ENCODE measurements around the gene CACNA1A.
A peak's percentile ranks its signal among the peaks of the same experiment; 100 is the strongest.
"Not testable (repeated sequence)": the region's sequence is repeated elsewhere in the genome, so short reads cannot be mapped to it uniquely, and the experiment has no call there.

The CACNA1A gene

DNA sequence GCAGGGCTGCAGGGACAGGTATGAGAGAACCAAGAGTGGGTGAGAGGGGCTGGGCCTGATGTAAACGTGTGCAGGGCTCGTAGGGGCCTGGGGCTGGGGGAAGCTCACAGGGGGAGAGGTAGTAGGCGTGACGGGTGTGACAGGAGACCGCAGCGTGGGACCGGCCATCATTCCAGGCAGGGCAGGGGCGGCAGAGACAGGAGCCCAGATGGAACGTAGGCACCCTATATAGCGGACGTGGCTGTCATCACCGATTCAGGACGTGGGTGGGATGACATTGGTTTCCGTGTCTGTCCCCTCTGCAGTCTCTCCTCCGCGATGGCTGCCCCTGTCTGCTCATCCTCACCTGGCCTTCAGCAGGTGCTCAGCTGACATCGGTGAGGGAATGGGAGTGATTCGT is 307.6 kb downstream of the CACNA1A start:
- no peak for DNase-seq (ENCODE audit: low spot score)

DNA sequence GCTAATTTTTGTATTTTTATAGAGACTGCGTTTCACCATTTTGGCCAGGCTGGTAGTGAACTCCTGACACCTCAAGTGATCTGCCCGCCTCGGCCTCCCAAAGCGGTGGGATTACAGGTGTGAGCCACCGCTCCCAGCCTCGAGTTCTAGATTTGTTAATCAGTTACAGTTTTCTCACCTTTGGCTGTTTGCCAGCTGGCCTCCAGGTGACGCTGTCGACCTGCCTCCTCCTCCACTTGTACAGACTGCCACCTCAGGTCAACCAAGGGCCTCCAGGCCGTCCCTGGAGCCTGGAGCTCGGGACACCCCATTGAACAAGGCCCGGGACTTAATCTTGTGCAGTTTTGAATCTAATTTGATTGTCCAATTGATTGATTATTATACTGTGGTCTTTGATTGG is 310.6 kb downstream of the CACNA1A start:
- no peak for DNase-seq (ENCODE audit: low spot score)

DNA sequence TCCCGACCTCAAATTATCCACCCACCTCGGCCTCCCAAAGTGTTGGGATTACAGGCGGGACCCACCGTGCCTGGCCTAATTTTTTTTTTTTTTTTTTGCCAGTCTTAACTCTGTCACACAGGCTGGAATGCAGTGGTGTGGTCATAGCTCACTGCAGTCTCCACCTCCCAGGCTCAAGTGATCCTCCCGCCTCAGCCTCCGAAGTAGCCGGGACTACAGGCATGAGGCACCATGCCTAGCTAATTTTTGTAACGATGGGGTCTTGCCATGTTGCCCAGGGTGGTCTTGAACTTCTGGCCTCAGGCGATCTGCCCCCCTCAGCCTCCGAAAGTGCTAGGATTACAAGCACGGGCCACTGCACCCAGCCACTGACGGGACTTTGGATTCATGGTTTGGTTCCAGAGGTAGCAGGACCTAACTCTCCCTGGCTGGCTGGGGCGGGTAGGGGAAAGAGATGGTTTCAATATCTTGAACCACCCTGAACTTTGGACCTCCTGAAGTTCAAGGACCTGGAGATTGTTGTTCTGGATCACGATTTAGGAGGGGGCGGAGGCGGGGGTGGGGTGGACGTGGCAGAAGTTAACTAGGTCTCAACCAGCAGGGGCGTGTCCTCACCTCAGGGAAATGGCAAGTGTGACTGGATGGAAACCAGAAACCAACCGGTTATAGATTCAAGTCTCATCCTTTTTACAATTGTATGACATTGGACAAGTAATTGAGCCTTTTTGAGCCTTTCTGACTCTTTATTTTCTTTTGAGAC is 315.3 kb downstream of the CACNA1A start:
- DNase-seq (ENCODE audit: low spot score): no peak

DNA sequence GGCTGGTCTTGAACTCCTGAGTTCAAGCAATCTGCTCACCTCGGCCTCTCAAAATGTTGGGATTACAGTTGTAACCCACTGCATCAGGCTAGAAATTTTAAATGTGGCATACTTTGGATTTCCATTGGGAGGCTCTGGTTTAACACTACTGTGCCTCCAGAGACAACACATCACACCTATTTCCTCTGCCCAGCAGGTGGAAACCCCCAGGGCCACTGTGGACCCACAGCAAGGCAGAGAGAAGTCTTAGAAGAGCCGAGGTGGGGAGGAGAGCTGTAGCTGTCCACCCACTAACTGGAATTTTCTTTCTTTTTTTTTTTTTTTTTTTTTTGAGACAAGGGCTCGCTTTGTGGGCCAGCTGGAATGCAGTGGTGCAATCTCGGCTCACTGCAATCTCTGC is 316.7 kb downstream of the CACNA1A start:
- no peak for DNase-seq (ENCODE audit: low spot score)

DNA sequence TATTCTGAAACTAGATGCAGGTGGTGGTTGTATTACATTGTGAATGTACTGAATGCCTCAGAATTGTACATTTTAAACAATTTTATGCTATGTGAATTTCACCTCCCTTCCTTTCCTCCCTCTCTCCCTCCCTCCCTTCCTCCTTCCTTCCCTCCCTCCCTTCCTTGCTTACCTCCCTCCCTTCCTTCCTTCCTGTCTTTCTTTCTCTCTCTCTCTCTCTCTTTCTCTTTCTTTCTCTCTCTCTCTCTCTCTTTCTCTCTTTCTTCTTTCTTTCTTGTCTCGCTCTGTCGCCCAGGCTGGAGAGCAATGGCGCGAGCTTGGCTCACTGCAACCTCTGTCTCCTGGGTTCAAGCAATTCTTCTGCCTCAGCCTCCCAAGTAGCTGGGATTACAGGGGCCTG is 318.9 kb downstream of the CACNA1A start:
- DNase-seq (ENCODE audit: low spot score): no peak

DNA sequence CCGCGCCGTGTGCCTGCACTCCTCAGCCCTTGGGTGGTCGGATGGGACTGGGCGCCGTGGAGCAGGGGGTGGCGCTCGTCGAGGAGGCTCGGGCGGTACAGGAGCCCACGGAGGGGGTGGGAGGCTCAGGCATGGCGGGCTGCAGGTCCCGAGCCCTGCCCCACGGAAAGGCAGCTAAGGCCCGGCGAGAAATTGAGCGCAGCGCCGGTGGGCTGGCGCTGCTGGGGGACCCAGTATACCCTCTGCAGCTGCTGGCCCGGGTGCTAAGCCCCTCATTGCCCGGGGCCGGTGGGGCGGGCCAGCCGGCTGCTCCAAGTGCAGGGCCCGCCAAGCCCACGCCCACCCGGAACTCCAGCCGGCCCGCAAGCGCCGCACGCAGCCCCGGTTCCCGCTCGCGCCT is 319.6 kb downstream of the CACNA1A start:
- not testable (repeated sequence) for DNase-seq (ENCODE audit: low spot score)

DNA sequence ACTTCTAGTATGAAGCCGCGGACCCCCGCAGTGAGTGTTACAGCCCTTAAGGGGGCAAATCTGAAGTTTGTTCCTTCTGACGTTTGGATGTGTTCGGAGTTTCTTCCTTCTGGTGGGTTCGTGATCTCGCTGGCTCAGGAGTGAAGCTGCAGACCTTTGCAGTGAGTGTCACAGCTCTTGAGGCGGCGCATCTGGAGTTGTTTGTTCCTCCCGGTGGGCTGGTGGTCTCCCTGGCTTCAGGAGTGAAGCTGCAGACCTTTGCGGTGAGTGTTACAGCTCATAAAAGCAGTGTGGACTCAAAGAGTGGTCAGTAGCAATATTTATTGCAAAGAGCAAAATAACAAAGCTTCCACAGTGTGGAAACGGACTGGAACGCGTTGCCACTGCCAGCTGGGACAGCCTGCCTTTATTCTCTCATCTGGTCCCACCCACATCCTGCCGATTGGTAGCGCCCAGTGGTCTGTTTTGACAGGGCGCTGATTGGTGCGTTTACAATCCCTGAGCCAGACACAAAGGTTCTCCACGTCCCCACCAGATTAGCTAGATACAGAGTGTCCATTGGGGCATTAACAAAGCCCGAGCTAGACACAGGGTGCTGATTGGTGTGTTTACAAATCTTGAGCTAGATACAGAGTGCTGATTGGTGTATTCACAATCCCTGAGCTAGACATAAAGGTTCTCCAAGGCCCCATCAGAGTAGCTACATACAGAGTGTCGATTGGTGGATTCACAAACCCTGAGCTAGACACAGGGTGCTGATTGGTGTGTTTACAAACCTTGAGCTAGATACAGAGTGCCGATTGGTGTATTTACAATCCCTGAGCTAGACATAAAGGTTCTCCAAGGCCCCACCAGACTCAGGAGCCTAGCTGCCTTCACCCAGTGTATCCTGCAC is 320.3 kb downstream of the CACNA1A start:
- not testable (repeated sequence) for DNase-seq (ENCODE audit: low spot score)

DNA sequence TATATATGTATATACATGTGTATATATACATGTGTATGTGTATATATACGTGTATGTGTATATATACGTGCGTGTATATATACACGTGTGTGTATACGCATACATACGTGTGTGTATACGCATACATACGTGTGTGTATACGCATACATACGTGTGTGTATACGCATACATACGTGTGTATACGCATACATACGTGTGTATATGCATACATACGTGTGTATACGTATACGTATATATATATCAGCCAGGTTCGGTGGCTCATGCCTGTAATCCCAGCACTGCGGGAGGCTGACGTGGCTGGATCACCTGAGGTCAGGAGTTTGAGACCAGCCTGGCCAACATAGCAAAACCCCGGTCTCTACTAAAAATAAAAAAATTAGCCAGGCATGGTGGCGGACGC is 321.4 kb downstream of the CACNA1A start:
- not testable (repeated sequence) for DNase-seq (ENCODE audit: low spot score)

DNA sequence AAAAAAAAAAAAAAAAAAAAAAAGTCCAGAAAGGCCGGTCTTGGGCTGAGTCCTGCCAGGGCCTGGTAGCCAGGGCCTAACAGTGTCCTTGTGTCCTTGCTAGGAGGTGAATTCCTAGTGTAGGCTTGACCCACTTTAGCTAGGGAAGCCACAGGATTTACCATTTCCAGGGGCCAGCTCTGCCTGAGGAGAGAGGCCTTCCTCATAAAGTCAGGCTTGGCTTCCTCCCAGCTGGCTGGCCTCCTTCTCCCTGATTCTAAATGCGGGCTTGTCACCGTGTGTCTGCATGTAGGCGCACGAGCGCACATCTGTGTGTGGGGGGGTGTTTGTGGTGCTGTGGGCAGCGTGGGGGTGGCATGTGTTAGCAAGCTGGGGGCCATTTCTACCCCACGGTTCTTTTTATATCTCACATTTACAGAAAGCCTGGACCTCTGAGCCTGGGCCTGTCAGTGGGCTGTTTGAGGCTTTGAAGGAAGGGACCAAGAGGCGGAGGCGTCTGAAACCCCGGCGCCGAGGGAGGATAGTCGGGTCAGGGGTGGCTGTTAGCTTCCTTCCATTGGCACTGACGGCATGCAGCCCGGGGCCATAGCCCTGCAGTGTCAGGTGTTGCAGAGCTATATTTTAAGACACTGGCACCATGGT is 324.4 kb downstream of the CACNA1A start:
- DNase-seq (ENCODE audit: low spot score): no peak

DNA sequence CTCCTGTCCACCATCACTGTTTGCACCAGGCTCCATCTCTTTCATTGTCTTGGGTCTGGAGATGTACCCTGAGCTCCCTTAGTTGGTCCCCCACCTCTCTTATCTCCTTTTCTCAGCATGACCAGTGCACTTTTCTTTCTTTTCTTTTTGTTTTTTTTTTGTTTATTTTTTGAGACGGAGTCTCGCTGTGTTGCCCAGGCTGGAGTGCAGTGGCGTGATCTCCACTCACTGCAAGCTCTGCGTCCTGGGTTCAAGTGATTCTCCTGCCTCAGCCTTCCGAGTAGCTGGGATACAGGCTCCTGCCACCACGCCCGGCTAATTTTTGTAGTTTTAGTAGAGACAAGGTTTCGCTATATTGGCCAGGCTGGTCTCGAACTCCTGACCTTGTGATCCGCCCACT is 328.0 kb downstream of the CACNA1A start:
- not testable (repeated sequence) for DNase-seq (ENCODE audit: low spot score)

DNA sequence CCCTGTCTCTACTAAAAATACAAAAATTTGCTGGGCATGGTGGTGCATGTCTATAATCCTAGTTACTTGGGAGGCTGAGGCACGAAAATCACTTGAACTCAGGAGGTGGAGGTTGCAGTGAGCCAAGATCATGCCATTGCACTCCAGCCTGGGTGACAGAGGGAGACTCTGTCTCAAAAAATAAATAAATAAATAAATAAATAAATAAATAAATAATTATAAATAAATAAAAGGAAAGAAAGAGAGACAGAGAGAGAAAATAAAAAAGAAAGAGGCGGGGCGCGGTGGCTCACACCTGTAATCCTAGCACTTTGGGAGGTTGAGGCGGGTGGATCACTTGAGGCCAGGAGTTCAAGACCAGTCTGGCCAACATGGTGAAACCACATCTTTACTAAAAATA is 328.7 kb downstream of the CACNA1A start:
- DNase-seq (ENCODE audit: low spot score): not testable (repeated sequence)

DNA sequence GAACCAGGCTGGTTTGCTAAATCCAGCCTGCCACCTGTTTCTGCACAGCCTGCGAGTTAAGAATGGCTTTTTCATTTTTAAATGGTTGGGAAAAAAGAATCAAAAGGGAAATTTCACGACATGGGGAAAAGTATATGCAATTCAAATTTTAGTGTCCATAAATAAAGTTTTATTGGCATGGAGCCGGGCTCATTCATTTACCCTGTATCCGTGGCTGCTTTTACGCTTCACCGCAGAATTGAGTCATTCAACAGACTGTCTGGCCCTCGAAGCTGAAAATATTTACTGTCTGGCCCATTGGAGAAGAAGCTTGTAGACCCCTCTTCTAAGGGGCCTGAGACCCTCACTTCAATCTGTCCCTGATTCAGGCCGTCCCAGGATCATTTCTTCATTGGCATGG is 329.9 kb downstream of the CACNA1A start:
- no peak for DNase-seq (ENCODE audit: low spot score)

DNA sequence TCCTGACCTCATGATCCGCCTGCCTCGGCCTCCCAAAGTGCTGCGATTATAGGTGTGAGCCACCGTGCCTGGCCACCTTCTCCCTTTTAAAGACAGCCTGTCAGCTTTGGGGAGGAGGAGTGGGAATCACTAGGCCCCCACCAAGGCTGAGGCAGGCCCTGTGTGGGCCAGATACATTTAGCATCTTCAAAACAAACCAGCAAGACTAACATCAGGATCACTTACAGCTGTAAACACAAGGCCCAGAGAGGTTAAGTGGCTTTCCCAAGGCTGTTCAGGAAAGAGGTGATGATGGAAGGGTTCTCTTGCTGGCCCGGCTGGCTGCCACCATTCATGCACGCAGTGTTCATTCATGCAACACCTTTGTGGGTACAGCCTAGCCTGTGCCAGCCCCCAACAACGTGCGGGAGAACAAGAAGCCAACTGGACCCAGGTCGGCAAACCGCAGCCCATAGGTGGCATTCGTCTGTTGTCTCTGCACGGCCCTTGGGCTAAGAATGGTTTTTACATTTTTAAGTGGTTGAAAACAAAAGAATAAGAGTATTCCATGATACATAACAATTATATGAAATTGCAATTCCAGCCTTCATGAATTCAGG is 333.0 kb downstream of the CACNA1A start:
- DNase-seq (ENCODE audit: low spot score): no peak

DNA sequence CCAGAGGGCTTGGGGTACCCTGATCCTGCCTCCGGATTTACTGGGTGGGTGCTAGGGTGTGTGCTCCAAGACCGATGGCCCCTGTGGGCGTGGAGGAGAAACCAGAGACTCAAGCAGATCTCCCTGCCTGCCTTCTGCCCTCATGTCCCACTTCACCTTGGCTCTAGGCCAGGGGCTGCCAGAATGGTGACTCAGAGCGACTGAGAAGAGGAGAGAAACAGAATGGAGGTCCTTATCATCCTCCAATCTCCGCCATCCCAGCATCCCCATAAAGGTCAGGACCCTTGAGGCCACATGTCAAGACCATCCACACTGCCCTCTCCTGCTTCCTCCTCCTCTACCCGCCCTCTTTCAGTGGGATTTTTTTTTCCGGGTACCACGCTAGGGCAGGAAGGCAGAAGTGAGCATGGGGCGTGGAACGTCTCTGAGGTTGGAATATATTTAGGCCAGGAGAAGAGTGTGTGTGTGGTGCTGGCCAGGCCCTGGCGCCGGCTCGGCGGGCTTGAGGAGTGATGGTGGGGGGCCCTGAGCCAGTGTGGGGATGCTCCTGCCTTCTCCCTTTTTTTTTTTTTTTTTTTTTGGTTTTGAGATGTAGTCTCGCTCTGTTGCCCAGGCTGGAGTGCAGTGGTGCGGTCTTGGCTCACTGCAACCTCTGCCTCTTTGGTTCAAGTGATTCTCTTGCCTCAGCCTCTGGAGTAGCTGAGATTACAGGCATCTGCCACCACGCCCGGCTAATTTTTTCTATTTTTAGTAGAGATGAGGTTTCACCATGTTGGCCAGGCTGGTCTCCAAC is 333.7 kb downstream of the CACNA1A start:
- peak; percentile 87 for DNase-seq (ENCODE audit: low spot score)

DNA sequence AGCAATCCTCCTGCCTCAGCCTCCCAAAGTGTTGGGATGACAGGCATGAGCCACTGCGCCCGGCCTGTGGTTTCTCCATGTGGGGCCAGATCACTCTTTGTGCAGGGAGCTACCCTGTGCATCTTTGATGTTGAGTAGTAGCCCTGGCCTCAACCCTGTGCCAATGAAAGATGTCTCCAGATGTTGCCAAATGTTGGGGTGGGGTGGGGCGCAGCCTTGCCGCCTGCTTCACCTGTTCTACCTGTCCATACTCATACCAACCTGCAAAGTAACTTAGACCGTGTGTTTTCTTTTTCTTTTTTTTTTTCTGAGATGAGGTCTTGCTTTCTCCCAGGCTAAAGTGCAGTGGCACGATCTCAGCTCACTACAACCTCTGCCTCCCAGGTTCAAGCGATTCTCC is 335.1 kb downstream of the CACNA1A start:
- no peak for DNase-seq (ENCODE audit: low spot score)

DNA sequence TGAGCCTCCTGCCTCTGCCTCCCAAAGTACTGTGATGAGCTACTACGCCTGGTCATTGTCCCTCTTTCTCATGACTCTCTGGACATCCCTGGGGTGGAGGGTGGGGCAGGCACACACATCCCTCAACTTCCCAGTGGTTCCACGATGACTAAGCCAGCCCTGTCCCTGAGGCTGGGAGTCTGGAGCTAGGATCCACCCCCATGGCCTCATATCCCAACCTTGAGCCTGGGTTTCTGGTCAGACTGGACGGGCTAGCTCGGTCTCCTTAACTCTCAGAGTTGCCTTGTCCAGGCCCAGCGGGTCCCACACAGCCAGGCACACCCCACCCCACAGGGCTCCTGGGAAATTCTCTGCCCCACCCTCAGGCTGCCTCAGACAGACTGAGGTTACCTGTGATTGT is 336.5 kb downstream of the CACNA1A start:
- DNase-seq (ENCODE audit: low spot score): no peak

DNA sequence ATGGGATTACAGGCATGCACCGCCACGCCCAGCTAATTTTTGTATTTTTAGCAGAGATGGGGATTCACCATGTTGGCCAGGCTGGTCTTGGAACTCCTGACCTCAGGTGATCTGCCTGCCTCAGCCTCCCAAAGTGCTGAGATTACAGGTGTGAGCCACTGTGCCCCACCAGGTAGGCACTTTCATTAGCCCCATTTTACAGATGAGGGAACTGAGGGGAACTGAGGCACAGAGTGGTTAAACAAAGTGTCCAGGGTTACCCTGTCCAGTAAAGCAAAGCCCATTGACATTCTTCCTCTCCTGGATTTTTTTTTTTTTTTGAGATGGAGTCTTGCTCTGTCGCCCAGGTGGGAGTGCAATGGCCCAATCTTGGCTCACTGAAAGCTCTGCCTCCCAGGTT is 340.1 kb downstream of the CACNA1A start:
- DNase-seq (ENCODE audit: low spot score): not testable (repeated sequence)

DNA sequence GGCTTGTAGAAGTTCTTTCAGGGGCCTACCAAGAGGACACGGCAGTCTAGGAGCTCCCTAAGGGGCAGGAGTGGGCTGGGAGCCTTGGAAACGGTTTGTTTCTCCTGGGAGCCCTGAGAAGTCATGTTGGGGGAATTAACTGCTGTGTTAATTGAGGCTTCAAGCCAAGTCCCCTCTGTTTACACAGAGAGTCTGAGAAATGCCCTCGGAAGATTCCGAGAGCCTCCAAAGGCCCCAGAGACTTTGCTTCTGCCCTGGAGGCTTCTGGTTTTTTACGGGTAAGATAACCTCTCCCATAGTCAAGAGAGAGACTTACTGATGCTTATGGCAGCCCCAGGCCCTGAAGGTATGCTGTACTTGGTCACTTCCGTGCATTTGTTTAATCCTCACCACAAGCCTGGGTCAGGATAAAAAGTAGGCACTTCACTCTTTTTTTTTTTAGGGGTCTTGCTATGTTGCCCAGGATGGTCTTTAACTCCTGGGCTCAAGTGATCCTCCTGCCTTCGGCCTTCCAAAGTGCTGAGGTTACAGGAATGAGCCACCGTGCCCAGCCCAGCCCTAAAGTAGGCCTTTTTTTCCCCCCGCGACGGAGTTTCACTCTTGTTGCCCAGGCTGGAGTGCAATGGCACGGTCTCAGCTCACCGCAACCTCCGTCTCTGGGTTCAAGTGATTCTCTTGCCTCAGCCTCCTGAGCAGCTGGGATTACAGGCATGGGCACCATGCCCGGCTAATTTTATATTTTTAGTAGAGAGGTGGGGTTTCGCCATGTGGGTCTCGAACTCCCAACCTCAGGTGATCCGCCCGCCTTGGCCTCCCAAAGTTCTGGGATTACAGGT is 340.9 kb downstream of the CACNA1A start:
- no peak for DNase-seq (ENCODE audit: low spot score)

DNA sequence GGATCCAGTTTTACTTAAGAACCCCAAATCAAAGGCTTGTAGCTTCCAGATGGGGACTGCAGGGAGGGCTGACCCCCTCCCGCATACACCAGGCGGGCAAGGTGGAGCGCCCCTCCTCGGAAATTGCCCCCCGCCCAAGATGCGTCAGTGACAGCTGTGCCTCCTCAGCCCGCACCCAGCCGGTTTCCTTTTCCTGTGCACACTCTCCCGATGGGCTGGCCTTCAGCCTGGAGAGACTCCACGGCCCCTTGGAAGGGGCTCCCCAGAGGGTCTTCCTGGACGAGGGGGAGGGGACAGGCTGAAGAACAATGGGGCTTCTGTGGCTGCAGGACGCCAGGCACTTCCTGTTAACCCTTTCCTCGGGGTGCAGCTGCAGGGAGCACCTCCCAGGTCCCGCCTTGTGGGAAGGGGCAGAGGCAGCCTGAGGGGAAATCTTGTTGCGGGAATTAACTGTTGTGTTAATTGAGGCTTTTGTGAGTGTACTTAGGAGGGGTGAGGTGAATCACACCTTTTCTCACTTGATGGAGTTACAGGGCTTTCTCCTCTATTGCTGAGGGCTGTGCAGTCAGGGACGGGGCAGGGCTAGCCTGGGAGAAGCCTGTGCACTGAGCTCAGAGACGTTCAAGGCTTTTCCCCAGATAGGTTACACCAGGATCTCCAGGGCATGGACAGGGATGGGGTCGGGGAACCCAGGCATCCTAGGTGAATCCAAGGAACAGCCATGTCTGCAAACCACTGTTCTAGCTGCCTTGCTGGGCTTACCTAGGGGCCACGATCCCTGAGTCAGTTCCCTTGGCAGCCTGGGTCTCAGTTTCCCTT is 341.7 kb downstream of the CACNA1A start:
- peak; percentile 77 for DNase-seq (ENCODE audit: low spot score)

Measured in COLO829 (cell line).